GM12891 (cell line): ENCODE results near the gene ZNF132.

Experiments used
- PAX5 ChIP-seq: IDR thresholded peaks from 2 replicates; pipeline ENCODE4 v1.6.1; 2011; ENCODE audit warnings: low read length, moderate library complexity, mild to moderate bottlenecking; ENCODE audit not compliant: insufficient read depth, severe bottlenecking
- POLR2A ChIP-seq: IDR thresholded peaks from 2 replicates; pipeline ENCODE4 v1.6.1; 2011; ENCODE audit warnings: low read depth, low read length, control low read depth
- POLR2AphosphoS5 ChIP-seq: IDR thresholded peaks from 2 replicates; pipeline ENCODE4 v1.6.1; 2011; ENCODE audit warnings: low read depth, low read length, control low read depth
- SPI1 ChIP-seq: IDR thresholded peaks from 2 replicates; pipeline ENCODE4 v1.6.1; 2011; ENCODE audit warnings: low read depth, low read length, control low read depth

- TF ChIP-seq POLR2AphosphoS5 (no peak; the same call in 1 of the 2 replicates), POLR2A (no peak), SPI1 (no peak), PAX5 (no peak)
These were observed 35.2 kb upstream of the ZNF132 start for GRCh38 chr19:58474997-58475713.
